T-cell (primary cell): ENCODE results near the gene CTDSP1. TPM values are rescaled to one million over a fixed set of nuclear protein-coding genes. Genes with fewer than 3 reads are reported as not detected.

Experiments
- ATAC-seq, 4 experiments: fragments of 200-7000 bp in 3 of 4; fragments of 150-1000 bp in 1 of 4; cut with Tn5 transposase; replicated peaks in 1 of 4; 1 replicate in 3 of 4; 2 replicates in 1 of 4; pipeline ENCODE4 v1.10.0; 2021; ENCODE audit warnings: moderate library complexity in 3 of 4, mild to moderate bottlenecking in 2 of 4, moderate number of reproducible peaks in 1 of 4
- CTCF ChIA-PET, 2 donors: fragments of 300-600 bp; sonication (Branson Sonifier 250); formaldehyde crosslinking; loops; one replicate each; lab custom pipeline; 2022; ENCODE audit warnings: antibody characterized with exemption in 2 of 2; lab: Charles Lee
- POLR2A ChIA-PET, 2 donors: fragments of 300-600 bp; sonication (Branson Sonifier 250); formaldehyde crosslinking; loops; one replicate each; lab custom pipeline; 2022; ENCODE audit warnings: antibody characterized with exemption in 2 of 2; lab: Charles Lee
- DNase-seq, 35 experiments: peaks; one replicate each; pipeline versions ENCODE4 v3.0.0 to v3.0.0-alpha.2; 2013 to 2023
- H3K27ac ChIP-seq: one replicate; pipeline ENCODE4 v1.5.1; 2013; ENCODE audit warnings: low read length
- H3K27me3 ChIP-seq, 2 experiments: replicated peaks in 1 of 2; 1 replicate in 1 of 2; 2 replicates in 1 of 2; pipeline versions ENCODE4 v1.6.1 to v1.7.0; 2013; ENCODE audit warnings: low read length in 1 of 2, mixed read lengths in 1 of 2; ENCODE audit not compliant: control insufficient read depth in 2 of 2, insufficient read depth in 2 of 2; ENCODE audit errors: extremely low read depth in 1 of 2
- H3K36me3 ChIP-seq, 2 donors: 1 replicate in 1 of 2; 2 replicates in 1 of 2; pipeline versions ENCODE4 v1.6.1 to v1.7.0; 2013; ENCODE audit warnings: low read length in 1 of 2; ENCODE audit not compliant: control insufficient read depth in 2 of 2, insufficient read depth in 1 of 2; ENCODE audit errors: extremely low read depth in 1 of 2
- H3K4me1 ChIP-seq, 2 experiments: 1 replicate in 1 of 2; 2 replicates in 1 of 2; pipeline versions ENCODE4 v1.6.1 to v1.7.0; 2013; ENCODE audit warnings: low read length in 2 of 2, mixed read lengths in 1 of 2; ENCODE audit not compliant: insufficient read depth in 2 of 2, control insufficient read depth in 1 of 2; ENCODE audit errors: extremely low read depth in 1 of 2
- H3K4me3 ChIP-seq, 2 donors: 1 replicate in 1 of 2; 2 replicates in 1 of 2; pipeline versions ENCODE4 v1.5.1 to v1.7.0; 2013; ENCODE audit warnings: mild to moderate bottlenecking in 2 of 2, low read length in 1 of 2, moderate library complexity in 1 of 2; ENCODE audit not compliant: control insufficient read depth in 1 of 2; ENCODE audit errors: extremely low read depth in 1 of 2
- H3K9me3 ChIP-seq: 2 replicates; pipeline ENCODE4 v1.7.0; 2013
- H3K27ac Mint-ChIP-seq, 2 donors: one replicate each; pipeline ENCODE4 v1.8.0; 2020 to 2021; ENCODE audit warnings: mild to moderate bottlenecking in 2 of 2, mixed read lengths in 2 of 2
- H3K27me3 Mint-ChIP-seq, 2 donors: one replicate each; pipeline ENCODE4 v1.8.0; 2021 to 2022; ENCODE audit warnings: mixed read lengths in 2 of 2
- H3K36me3 Mint-ChIP-seq: one replicate; pipeline ENCODE4 v1.8.0; 2021; ENCODE audit warnings: mixed read lengths
- H3K4me1 Mint-ChIP-seq, 3 donors: one replicate each; pipeline ENCODE4 v1.8.0; 2020 to 2022; ENCODE audit warnings: mixed read lengths in 3 of 3, mild to moderate bottlenecking in 1 of 3
- H3K4me3 Mint-ChIP-seq, 3 donors: one replicate each; pipeline ENCODE4 v1.8.0; 2020 to 2022; ENCODE audit warnings: mild to moderate bottlenecking in 3 of 3, mixed read lengths in 3 of 3, moderate library complexity in 3 of 3
- H3K9me3 Mint-ChIP-seq, 3 donors: one replicate each; pipeline ENCODE4 v1.8.0; 2020 to 2022; ENCODE audit warnings: mixed read lengths in 3 of 3
- WGBS: methylation state at CpG from one replicate; pipeline ENCODE4 v1.1.5; 2013; ENCODE audit warnings: missing lambda C conversion rate; ENCODE audit not compliant: insufficient coverage; 5-methylcytosine and 5-hydroxymethylcytosine counted together
- total RNA-seq, 35 experiments: library from RNA in 6 of 35; stranded (reverse) in 6 of 35; fragments of 120-200 nt in 1 of 35; gene quantifications; one replicate each; pipeline versions ENCODE4 v1.2.1 to v1.2.4 and lab custom pipeline; 2013 to 2026

Gene CTDSP1
- total RNA-seq, 5 donors from 2014 or later (not counting 1 experiment from before 2014, with no cell fraction given): 105 to 200 (median 195) TPM

DNA sequence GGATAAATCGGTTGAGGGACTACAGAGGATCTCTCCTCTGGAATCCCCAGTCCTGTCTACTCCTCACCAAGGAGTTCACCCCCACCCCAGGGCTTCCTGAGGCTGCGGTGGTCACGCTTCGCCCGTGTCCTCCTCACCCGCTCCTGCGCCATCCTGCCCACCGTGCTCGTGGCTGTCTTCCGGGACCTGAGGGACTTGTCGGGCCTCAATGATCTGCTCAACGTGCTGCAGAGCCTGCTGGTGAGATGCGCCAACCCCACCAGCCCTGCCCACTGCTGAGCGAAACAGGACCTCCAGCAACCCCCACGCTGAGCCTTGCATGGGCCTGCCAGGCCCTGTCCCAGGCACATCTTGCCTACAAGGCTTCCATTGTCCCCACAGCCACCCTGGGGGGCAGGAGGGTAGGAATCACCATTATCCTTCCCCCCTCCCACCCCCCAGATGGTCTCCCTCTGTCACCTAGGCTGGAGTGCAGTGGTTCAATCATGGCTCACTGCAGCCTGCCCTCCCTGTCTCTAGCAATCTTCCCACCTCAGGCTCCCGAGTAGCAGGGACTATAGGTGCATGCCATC, 6.7 kb upstream of the CTDSP1 start:
- CTCF ChIA-PET: interaction anchor here (0.7 to 2.1 kb wide), 8 partner anchors 15 to 118 kb away, joined by 3 to 6 read pairs (median 4); no protein-coding TSS in a partner anchor
- POLR2A ChIA-PET: interaction anchor here (0.6 to 0.7 kb wide), 3 partner anchors 57 to 180 kb away, joined by 3 to 4 read pairs (median 3); no protein-coding TSS in a partner anchor
- no peak overlapping the region for H3K4me3 Mint-ChIP-seq
- peaks cover 0 to 5% of the 10 kb centered on the region in 2 experiments for H3K27me3 ChIP-seq
- H3K36me3 ChIP-seq: no peaks in the 10 kb centered on the region
- no peak overlapping the region for H3K4me3 ChIP-seq
- H3K9me3 Mint-ChIP-seq: no peaks in the 10 kb centered on the region
- H3K27ac Mint-ChIP-seq: peak overlapping the region in 1 of 2 donors; percentile 36
- no peaks in the 10 kb centered on the region for H3K36me3 Mint-ChIP-seq
- ATAC-seq (no peak), DNase-seq (no peak)
- H3K4me1 Mint-ChIP-seq: peaks cover 32 to 46% (median 35%) of the 10 kb centered on the region in 3 donors
- H3K4me1 ChIP-seq: peaks cover 24 to 47% of the 10 kb centered on the region in 2 experiments
- H3K27me3 Mint-ChIP-seq: no peaks in the 10 kb centered on the region
- H3K27ac ChIP-seq: no peak overlapping the region
- WGBS: 90% methylated on average over 15 of the region's 16 CpGs
- no peaks in the 10 kb centered on the region for H3K9me3 ChIP-seq

DNA sequence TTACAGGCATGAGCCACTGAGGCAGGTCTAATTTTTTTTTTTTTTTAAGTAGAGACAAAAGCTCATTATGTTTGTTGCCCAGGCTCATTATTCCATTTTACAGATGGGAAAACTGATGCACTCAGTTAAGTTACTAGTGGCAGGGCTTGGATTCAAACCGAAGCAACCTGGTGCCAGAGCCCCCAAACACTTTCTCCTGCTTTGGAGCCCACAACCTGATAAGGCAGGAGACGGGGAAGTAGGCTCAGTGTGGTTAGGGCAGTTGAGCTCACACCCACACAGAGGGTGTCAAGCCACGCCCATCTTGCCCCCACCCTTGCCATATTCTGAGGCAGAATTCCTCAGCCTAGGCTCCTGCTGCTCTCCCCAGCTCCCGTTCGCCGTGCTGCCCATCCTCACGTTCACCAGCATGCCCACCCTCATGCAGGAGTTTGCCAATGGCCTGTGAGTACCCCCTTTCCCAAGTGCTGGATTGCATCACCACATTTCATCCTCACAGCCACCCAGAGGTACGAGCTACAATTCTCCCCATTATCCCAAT, 5.8 kb upstream of the CTDSP1 start:
- DNase-seq: peak in 4 of 35 experiments; percentile 17 to 58 (median 38)

DNA sequence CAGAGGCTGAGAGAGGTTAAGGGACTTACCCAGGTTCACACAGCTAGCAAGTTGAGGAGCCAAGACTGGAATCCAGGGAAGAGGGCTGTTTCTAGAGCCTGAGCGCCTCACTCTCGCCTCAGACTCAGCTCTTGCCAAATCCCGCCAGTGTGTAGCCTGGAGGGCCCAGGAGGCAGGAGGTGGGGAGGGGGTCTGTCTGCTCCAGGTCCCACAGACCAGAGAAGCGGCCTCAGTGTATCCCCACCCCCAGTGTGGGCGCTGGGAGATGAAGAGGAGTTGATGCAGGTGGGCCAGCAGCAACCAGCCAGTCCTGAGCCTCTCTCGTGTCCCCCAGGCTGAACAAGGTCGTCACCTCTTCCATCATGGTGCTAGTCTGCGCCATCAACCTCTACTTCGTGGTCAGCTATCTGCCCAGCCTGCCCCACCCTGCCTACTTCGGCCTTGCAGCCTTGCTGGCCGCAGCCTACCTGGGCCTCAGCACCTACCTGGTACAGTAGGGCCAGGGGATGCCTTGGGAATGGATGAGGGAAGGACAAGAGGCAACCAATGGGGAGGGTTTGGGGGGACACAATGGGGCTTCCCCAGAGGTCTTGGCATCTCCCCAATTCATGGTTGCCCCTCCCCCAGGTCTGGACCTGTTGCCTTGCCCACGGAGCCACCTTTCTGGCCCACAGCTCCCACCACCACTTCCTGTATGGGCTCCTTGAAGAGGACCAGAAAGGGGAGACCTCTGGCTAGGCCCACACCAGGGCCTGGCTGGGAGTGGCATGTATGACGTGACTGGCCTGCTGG, 5.2 kb upstream of the CTDSP1 start:
- ATAC-seq (no peak), DNase-seq (peak in 2 of 35 experiments; percentile 7 to 11)
- H3K27ac Mint-ChIP-seq: peak overlapping the region; percentile 69 to 76
- H3K4me1 Mint-ChIP-seq: peaks cover 32 to 46% (median 39%) of the 10 kb centered on the region in 3 donors
- Histone ChIP-seq H3K36me3 (no peaks in the 10 kb centered on the region), H3K27me3 (no peaks in the 10 kb centered on the region), H3K9me3 (no peaks in the 10 kb centered on the region), H3K4me1 (peaks cover 24 to 60% of the 10 kb centered on the region in 2 experiments), H3K4me3 (no peak overlapping the region), H3K27ac (no peak overlapping the region)
- H3K9me3 Mint-ChIP-seq: no peaks in the 10 kb centered on the region
- peak overlapping the region in 1 of 3 donors; percentile 12 for H3K4me3 Mint-ChIP-seq
- ChIA-PET CTCF (interaction anchor here (0.6 to 2.1 kb wide), 15 partner anchors 26 to 328 kb away, joined by 3 to 11 read pairs (median 3); partner anchors contain the start of genes AAMP (in 1 of the 2), CATIP (in 1 of the 2) and PNKD (in 1 of the 2)), POLR2A (interaction anchor here in 1 of 2 donors (0.7 kb wide), 1 partner anchor 180 kb away, joined by 6 read pairs; no protein-coding TSS in a partner anchor)
- H3K27me3 Mint-ChIP-seq: no peaks in the 10 kb centered on the region
- 85% methylated on average over 9 of the region's 13 CpGs for WGBS
- H3K36me3 Mint-ChIP-seq: no peaks in the 10 kb centered on the region

More for the DNA sequence above, 5.8 kb upstream of the CTDSP1 start:
- Histone ChIP-seq H3K27me3 (no peaks in the 10 kb centered on the region), H3K4me1 (peaks cover 24 to 54% of the 10 kb centered on the region in 2 experiments), H3K9me3 (no peaks in the 10 kb centered on the region), H3K4me3 (no peak overlapping the region), H3K36me3 (no peaks in the 10 kb centered on the region), H3K27ac (no peak overlapping the region)
- Mint-ChIP-seq H3K27me3 (no peaks in the 10 kb centered on the region), H3K4me1 (peaks cover 32 to 46% (median 39%) of the 10 kb centered on the region in 3 donors), H3K36me3 (no peaks in the 10 kb centered on the region), H3K9me3 (no peaks in the 10 kb centered on the region), H3K27ac (peak overlapping the region; percentile 69 to 76), H3K4me3 (no peak overlapping the region)
- ATAC-seq: no peak
- ChIA-PET CTCF (interaction anchor here (0.6 to 2.1 kb wide), 12 partner anchors 14 to 168 kb away, joined by 3 to 11 read pairs (median 4); partner anchors contain the start of genes AAMP (in 1 of the 2), CATIP (in 1 of the 2) and PNKD (in 1 of the 2)), POLR2A (interaction anchor here (0.6 to 0.7 kb wide), 4 partner anchors 58 to 247 kb away, joined by 3 to 6 read pairs (median 5); no protein-coding TSS in a partner anchor)
- 81% methylated on average over 6 of the region's 8 CpGs for WGBS

DNA sequence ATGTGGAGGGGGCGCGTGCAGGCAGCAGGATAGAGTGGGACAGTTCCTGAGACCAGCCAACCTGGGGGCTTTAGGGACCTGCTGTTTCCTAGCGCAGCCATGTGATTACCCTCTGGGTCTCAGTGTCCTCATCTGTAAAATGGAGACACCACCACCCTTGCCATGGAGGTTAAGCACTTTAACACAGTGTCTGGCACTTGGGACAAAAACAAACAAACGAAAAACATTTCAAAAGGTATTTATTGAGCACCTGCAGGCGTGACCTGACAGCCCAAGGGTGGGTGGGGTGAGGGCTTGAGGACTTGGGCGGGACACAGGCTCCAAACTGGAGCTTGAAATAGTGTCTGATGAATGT, 4.6 kb upstream of the CTDSP1 start:
- POLR2A ChIA-PET: no interaction called here
- ATAC-seq (no peak), DNase-seq (peak in 1 of 35 experiments; percentile 6)
- no peaks in the 10 kb centered on the region for H3K27me3 ChIP-seq
- H3K36me3 ChIP-seq: no peaks in the 10 kb centered on the region
- no peaks in the 10 kb centered on the region for H3K36me3 Mint-ChIP-seq
- CTCF ChIA-PET: interaction anchor here (0.7 to 1.8 kb wide), 6 partner anchors 36 to 328 kb away, joined by 3 to 11 read pairs (median 3); no protein-coding TSS in a partner anchor
- WGBS: 100% methylated on average over 1 of the region's 6 CpGs
- no peaks in the 10 kb centered on the region for H3K9me3 ChIP-seq
- peaks cover 32 to 46% (median 39%) of the 10 kb centered on the region in 3 donors for H3K4me1 Mint-ChIP-seq
- H3K4me1 ChIP-seq: peaks cover 24 to 60% of the 10 kb centered on the region in 2 experiments
- peak overlapping the region in 1 of 2 donors; percentile 39 for H3K27ac Mint-ChIP-seq
- peak overlapping the region in 1 of 3 donors; percentile 12 for H3K4me3 Mint-ChIP-seq
- peak overlapping the region; percentile 99 for H3K27ac ChIP-seq
- no peak overlapping the region for H3K4me3 ChIP-seq
- H3K27me3 Mint-ChIP-seq: no peaks in the 10 kb centered on the region
- H3K9me3 Mint-ChIP-seq: no peaks in the 10 kb centered on the region

DNA sequence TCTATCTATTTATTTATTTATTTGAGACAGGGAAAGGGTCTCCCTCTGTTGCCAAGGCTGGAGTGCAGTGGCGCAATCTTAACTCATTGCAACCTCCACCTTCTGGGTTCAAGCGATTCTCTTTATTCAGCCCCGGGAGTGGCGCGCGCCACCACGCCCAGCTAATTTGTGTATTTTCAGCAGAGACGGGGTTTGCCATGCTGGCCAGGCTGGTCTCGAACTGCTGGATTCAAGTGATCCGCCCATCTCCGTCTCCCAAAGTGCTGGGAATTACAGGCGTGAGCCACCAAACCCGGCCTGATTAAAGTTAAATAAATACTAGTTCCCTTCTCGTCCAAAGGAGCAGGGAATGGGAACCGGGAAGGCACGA, 4.2 kb upstream of the CTDSP1 start:
- peak overlapping the region; percentile 99 for H3K27ac ChIP-seq
- no peaks in the 10 kb centered on the region for H3K9me3 Mint-ChIP-seq
- no peak for ATAC-seq
- ChIA-PET CTCF (interaction anchor here (0.6 to 1.8 kb wide), 8 partner anchors 36 to 327 kb away, joined by 3 to 13 read pairs (median 4); no protein-coding TSS in a partner anchor), POLR2A (interaction anchor here in 1 of 2 donors (0.6 to 0.9 kb wide), 2 partner anchors 10 to 125 kb away, joined by 3 to 8 read pairs; partner anchors contain the start of gene PNKD)
- no peaks in the 10 kb centered on the region for H3K9me3 ChIP-seq
- H3K4me3 ChIP-seq: peak overlapping the region; percentile 39 to 98
- H3K4me3 Mint-ChIP-seq: peak overlapping the region; percentile 90 to 93 (median 92)
- no peaks in the 10 kb centered on the region for H3K36me3 Mint-ChIP-seq
- H3K27me3 ChIP-seq: no peaks in the 10 kb centered on the region
- peaks cover 24 to 60% of the 10 kb centered on the region in 2 experiments for H3K4me1 ChIP-seq
- peak overlapping the region; percentile 83 to 88 for H3K27ac Mint-ChIP-seq
- 71% methylated on average over 9 of the region's 16 CpGs for WGBS
- H3K36me3 ChIP-seq: no peaks in the 10 kb centered on the region
- peak in 1 of 35 experiments; percentile 14 for DNase-seq
- H3K4me1 Mint-ChIP-seq: peaks cover 32 to 46% (median 39%) of the 10 kb centered on the region in 3 donors
- H3K27me3 Mint-ChIP-seq: no peaks in the 10 kb centered on the region
